ENCODE measurements around the gene CCDC33.

The CCDC33 gene

DNA sequence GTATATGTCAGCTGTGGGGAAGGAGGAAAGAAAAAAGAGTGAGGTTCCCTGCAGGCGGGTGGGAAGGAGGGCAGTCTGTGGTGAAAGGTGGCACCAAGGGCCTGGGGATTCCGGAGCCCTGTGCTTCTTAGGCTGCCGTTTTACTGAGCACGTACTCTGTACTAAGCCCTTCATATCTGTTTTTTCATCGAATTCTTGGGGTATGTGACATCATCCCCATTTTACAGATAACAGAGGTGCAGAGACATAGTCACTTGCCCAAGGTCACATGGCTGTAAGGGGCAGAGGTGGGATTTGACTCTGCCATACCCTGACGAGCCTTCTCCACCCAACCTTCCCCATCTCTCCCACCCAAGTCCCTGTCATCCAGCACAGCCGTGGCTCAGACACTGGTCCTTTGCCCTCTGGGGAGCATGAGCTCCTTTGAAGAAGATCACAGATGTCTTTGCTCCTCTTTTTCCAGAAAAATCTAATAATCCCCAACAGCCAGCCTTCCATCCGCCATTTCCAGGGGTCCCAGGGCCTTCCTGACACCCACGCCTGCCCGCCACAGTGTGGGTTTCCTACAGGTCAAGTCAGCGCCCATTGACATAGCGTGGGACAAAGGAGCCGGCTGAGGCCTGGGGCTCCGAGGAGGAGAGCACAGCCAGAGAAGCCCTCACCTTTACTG is 107.1 kb downstream of the CCDC33 start:
- H3K4me3 ChIP-seq (ENCODE audit: low read depth, low read length), result no peak overlapping the region
- in situ Hi-C loops (cut with HindIII; ENCODE audit: low sequenced_read_pairs), result no loop called here
- DNase-seq (ENCODE audit: low read depth), result no peak
- TF ChIP-seq, protein P1, sequence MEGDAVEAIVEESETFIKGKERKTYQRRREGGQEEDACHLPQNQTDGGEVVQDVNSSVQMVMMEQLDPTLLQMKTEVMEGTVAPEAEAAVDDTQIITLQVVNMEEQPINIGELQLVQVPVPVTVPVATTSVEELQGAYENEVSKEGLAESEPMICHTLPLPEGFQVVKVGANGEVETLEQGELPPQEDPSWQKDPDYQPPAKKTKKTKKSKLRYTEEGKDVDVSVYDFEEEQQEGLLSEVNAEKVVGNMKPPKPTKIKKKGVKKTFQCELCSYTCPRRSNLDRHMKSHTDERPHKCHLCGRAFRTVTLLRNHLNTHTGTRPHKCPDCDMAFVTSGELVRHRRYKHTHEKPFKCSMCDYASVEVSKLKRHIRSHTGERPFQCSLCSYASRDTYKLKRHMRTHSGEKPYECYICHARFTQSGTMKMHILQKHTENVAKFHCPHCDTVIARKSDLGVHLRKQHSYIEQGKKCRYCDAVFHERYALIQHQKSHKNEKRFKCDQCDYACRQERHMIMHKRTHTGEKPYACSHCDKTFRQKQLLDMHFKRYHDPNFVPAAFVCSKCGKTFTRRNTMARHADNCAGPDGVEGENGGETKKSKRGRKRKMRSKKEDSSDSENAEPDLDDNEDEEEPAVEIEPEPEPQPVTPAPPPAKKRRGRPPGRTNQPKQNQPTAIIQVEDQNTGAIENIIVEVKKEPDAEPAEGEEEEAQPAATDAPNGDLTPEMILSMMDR (IDR thresholded peaks at IDR 0.05; ENCODE audit: low read depth, low read length, missing control alignments), result no peak

- no peak for DNase-seq (ENCODE audit: low read depth)
- H3K4me3 ChIP-seq (ENCODE audit: low read depth, low read length), result no peak overlapping the region
- TF ChIP-seq, protein P1 (IDR thresholded peaks at IDR 0.05; ENCODE audit: low read depth, low read length, missing control alignments), result no peak
- in situ Hi-C loops (cut with HindIII; ENCODE audit: low sequenced_read_pairs), result no loop called here
These were observed 107.6 kb downstream of the CCDC33 start for GRCh38 chr15:74343797-74344127.

- in situ Hi-C loops (cut with HindIII; ENCODE audit: low sequenced_read_pairs), result no loop called here
- H3K4me3 ChIP-seq (ENCODE audit: low read depth, low read length), result no peak overlapping the region
- TF ChIP-seq, protein P1 (IDR thresholded peaks at IDR 0.05; ENCODE audit: low read depth, low read length, missing control alignments), result no peak
- no peak for DNase-seq (ENCODE audit: low read depth)
These were observed 108.9 kb downstream of the CCDC33 start for GRCh38 chr15:74345051-74345450.

DNA sequence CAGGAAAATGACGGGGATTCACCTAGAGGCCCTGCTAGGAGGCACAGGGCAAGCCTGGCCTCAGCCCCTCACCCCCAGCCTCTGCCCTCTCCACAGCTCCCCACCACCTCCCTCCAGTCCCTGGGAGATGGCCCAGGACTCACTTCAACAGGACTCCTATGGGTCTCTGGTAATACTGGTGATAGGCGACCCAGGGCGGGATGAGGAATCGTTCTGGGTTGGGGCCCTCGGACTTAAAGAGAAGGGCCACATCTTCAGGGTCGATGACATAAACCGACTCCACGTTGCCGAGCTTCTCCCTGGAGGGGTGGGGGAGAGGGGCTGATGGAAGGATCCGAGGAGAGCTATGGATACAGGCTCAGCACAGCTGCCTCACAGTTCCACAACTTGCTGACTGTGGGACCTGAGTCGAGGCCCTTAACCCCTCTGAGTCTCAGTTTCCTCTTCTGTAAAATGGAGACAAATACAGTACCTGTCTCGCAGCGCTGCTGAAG is 111.7 kb downstream of the CCDC33 start:
- in situ Hi-C loops (cut with HindIII; ENCODE audit: low sequenced_read_pairs), result no loop called here
- TF ChIP-seq, protein P1 (IDR thresholded peaks at IDR 0.05; ENCODE audit: low read depth, low read length, missing control alignments), result no peak
- H3K4me3 ChIP-seq (ENCODE audit: low read depth, low read length), result no peak overlapping the region
- no peak for DNase-seq (ENCODE audit: low read depth)

DNA sequence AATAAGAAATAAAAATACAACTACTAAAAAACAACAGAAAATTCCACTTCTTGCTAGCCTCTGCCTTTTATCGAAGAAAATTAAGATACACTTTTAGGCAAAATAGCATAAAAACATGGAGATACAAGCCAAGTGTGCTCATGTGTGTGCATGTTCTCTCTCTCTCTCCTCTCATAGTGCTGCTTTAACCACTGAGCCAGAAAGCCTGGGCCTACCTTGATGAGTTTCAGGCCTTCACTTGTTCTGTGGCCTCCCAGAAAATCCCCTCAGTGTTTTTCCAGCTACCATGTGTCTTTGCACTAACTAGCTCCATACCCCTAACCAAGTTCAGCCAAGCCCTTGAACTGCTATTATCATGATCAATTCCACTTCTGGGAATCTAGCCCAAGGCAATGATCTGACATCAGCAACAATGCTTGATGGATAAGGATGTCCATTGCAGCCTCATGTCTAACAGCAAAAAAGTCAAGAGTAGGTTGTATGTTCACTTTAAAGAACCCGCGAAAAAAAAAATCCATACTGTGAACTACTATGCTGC is 113.2 kb downstream of the CCDC33 start:
- DNase-seq (ENCODE audit: low read depth), result no peak
- no peak overlapping the region for H3K4me3 ChIP-seq (ENCODE audit: low read depth, low read length)
- TF ChIP-seq, protein P1 (IDR thresholded peaks at IDR 0.05; ENCODE audit: low read depth, low read length, missing control alignments), result no peak
- in situ Hi-C loops (cut with HindIII; ENCODE audit: low sequenced_read_pairs), result no loop called here

DNA sequence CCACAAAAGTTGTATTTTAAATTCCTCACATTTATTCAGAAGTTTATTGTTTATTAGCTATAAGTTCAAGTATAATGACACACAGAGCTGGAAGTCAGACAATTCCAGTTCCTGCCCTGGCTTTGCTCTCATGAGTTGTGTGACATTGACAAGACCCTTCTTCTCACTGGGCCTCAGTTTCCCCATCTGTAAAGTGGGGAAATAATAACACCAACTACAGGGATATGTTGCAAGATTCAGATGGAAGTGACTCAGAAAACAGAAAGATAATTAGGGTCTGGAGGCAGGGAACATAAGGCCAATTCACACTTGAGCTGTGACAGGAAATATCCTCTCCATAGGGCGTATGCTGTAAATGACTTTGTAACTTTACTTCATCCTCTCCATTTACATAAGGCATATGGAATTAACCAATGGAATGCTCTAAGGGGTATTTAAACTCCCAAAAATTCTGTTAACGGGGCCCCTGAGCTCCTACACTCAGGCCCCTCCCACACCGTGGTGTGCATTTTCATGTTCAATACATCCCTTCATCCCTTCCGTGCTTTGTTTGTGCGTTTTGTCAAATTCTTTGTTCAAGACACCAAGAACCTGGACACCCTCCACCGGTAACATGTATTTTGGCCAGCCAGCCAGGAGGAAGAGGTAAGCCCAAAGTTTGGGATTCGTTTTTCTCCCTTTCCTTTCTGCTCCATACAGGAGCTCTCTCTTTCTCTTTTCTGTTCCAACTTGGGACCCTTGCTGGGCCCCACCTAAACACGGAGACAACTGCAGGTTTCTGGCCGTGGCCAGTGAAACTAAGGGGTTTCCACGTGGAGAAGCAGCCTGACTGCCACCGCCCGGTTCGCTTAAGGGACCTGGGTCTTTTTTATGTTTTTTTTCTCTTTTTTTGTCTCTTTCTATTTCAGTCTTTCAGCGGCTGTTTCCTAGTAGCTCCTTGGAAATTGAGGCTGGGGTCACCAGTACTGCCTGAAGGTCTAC is 114.5 kb downstream of the CCDC33 start:
- in situ Hi-C loops (cut with HindIII; ENCODE audit: low sequenced_read_pairs), result no loop called here
- TF ChIP-seq, protein P1 (IDR thresholded peaks at IDR 0.05; ENCODE audit: low read depth, low read length, missing control alignments), result no peak
- H3K4me3 ChIP-seq (ENCODE audit: low read depth, low read length), result no peak overlapping the region
- no peak for DNase-seq (ENCODE audit: low read depth)

All from astrocyte of the cerebellum (primary cell).